Glutamatergic neuron (in vitro differentiated cells): Measurements from ENCODE around the gene OR1F1. TPM values are rescaled to one million over a fixed set of nuclear protein-coding genes. Genes with fewer than 3 reads are reported as not detected.

ENCODE experiments used
- DNase-seq: peaks from one replicate; pipeline ENCODE4 v3.0.0; 2022
- H3K27ac Mint-ChIP-seq: one replicate; pipeline ENCODE4 v1.8.0; 2020; ENCODE audit warnings: mild to moderate bottlenecking, mixed read lengths, inconsistent platforms; ENCODE audit not compliant: unreplicated experiment
- H3K27me3 Mint-ChIP-seq: one replicate; pipeline ENCODE4 v1.8.0; 2020; ENCODE audit warnings: mild to moderate bottlenecking, moderate library complexity, mixed read lengths, inconsistent platforms; ENCODE audit not compliant: unreplicated experiment
- H3K36me3 Mint-ChIP-seq: one replicate; pipeline ENCODE4 v1.8.0; 2020; ENCODE audit warnings: mild to moderate bottlenecking, mixed read lengths, inconsistent platforms; ENCODE audit not compliant: unreplicated experiment
- H3K4me1 Mint-ChIP-seq: one replicate; pipeline ENCODE4 v1.8.0; 2020; ENCODE audit warnings: mild to moderate bottlenecking, low read depth, mixed read lengths, inconsistent platforms; ENCODE audit not compliant: unreplicated experiment
- H3K4me3 Mint-ChIP-seq: one replicate; pipeline ENCODE4 v1.8.0; 2020; ENCODE audit warnings: mild to moderate bottlenecking, mixed read lengths, inconsistent platforms; ENCODE audit not compliant: unreplicated experiment
- H3K9me3 Mint-ChIP-seq: one replicate; pipeline ENCODE4 v1.8.0; 2020; ENCODE audit warnings: mild to moderate bottlenecking, moderate library complexity, mixed read lengths, inconsistent platforms; ENCODE audit not compliant: unreplicated experiment
- CTCF ChIP-seq: fragments of 200-600 bp; sonication (generic); IDR thresholded peaks from one replicate; pipeline ENCODE4 v1.5.0; 2021; ENCODE audit not compliant: partially characterized antibody, unreplicated experiment
- total RNA-seq: library from RNA; stranded (reverse); fragmentation: NEBNext Ultra II Directional; extraction: Animal tissue kit (Norgen Biotek cat#: 25700); gene quantifications from one replicate; pipeline ENCODE4 v1.2.1, GENCODE V29; 2021; ENCODE audit not compliant: unreplicated experiment

Gene OR1F1
- total RNA-seq, 1 donor from 2014 or later, result not detected

- no peak for TF ChIP-seq CTCF
- H3K9me3 Mint-ChIP-seq, result peaks cover 14% of the 10 kb centered on the region
- H3K4me3 Mint-ChIP-seq, result no peak overlapping the region
- no peak overlapping the region for H3K27ac Mint-ChIP-seq
- no peaks in the 10 kb centered on the region for H3K27me3 Mint-ChIP-seq
- no peaks in the 10 kb centered on the region for H3K4me1 Mint-ChIP-seq
- no peak for DNase-seq
- H3K36me3 Mint-ChIP-seq, result peaks cover 27% of the 10 kb centered on the region
These were observed 19.3 kb downstream of the OR1F1 start for GRCh38 chr16:3207086-3207953.

- TF ChIP-seq CTCF, result no peak
- no peak overlapping the region for H3K4me3 Mint-ChIP-seq
- H3K27ac Mint-ChIP-seq, result no peak overlapping the region
- H3K36me3 Mint-ChIP-seq, result peaks cover 15% of the 10 kb centered on the region
- H3K9me3 Mint-ChIP-seq, result peaks cover 15% of the 10 kb centered on the region
- no peaks in the 10 kb centered on the region for H3K4me1 Mint-ChIP-seq
- H3K27me3 Mint-ChIP-seq, result no peaks in the 10 kb centered on the region
- DNase-seq, result no peak
These were observed 24.0 kb downstream of the OR1F1 start for GRCh38 chr16:3212006-3212405.

GRCh38 chr16:3212567-3212966 lies 24.6 kb downstream of the OR1F1 start:
- Mint-ChIP-seq H3K4me1 (no peaks in the 10 kb centered on the region), H3K36me3 (peaks cover 12% of the 10 kb centered on the region), H3K4me3 (no peak overlapping the region), H3K27me3 (no peaks in the 10 kb centered on the region), H3K9me3 (peaks cover 13% of the 10 kb centered on the region), H3K27ac (no peak overlapping the region)
- no peak for DNase-seq
- no peak for TF ChIP-seq CTCF

GRCh38 chr16:3214904-3215600 lies 27.0 kb downstream of the OR1F1 start:
- no peak for TF ChIP-seq CTCF
- Mint-ChIP-seq H3K27me3 (no peaks in the 10 kb centered on the region), H3K27ac (no peak overlapping the region), H3K9me3 (peaks cover 14% of the 10 kb centered on the region), H3K36me3 (peaks cover 7% of the 10 kb centered on the region), H3K4me3 (no peak overlapping the region), H3K4me1 (no peaks in the 10 kb centered on the region)
- DNase-seq, result no peak
